ENCODE measurements around the gene MYMX.

Gene MYMX

DNA sequence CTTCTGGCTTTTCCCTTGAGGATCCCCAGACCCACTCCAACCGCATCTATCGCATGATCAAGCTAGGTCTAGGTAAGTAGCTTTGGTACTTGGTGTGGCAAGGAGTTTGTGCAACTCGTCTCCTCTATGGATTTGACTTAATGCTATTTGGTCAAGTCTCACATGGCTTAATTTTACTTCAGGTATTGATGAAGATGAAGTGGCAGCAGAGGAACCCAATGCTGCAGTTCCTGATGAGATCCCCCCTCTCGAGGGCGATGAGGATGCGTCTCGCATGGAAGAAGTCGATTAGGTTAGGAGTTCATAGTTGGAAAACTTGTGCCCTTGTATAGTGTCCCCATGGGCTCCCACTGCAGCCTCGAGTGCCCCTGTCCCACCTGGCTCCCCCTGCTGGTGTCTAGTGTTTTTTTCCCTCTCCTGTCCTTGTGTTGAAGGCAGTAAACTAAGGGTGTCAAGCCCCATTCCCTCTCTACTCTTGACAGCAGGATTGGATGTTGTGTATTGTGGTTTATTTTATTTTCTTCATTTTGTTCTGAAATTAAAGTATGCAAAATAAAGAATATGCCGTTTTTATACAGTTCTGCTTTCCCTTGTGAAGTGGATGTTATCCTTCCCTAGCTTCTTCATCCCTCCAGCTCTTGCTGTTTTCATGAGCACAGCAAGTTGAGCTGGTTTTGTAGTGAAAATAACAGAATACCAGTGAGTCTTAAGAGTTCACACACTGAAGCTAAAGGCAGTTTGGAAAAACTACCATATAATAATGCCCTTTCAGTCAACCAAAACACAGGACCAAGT lies 36.8 kb downstream of the MYMX start:
- DNase-seq = peak; percentile 76

DNA sequence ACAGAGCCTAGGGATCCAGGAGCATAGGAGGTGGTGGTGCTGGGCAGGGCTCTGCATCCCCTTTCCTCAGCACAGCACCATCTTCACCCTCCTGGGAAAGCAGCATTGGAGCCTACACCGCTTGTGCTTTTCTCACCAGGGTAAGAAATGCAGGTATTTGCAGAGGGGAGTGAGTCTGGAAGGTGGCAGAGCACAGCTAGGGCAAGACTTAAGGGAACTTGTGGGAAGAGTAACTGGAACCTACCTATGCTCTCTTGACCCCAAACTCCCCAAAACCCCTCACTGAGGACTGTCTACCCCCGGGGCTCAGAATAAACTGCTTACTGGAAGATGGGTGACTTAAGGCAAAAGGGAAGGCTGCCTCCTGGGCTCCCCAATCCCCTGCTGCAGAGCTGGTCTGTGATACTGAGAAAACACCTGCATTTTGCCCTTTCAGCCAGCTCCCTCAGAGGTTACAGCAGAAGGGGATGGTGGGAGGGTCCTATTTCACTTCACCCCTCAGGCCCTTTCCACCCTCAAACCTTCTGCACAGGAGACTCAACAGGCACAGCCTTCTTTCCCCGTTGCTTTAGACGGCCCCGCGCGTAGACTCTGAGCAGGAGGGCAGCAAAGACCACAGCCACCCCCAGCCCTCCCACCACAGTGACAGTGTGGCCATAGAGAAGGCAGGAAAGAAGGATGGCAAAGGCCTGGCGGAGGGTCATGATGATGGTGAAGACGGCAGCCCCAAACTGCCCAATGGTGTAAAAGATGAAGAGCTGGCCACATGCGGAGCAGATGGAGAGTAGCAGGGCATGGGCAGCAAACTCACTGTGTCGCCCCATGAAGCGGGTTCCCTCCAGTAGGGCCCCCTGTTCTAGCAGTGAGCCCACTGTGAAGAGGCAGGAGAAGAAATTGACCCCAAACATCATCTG lies 37.7 kb downstream of the MYMX start:
- DNase-seq = peak; percentile 47

DNA sequence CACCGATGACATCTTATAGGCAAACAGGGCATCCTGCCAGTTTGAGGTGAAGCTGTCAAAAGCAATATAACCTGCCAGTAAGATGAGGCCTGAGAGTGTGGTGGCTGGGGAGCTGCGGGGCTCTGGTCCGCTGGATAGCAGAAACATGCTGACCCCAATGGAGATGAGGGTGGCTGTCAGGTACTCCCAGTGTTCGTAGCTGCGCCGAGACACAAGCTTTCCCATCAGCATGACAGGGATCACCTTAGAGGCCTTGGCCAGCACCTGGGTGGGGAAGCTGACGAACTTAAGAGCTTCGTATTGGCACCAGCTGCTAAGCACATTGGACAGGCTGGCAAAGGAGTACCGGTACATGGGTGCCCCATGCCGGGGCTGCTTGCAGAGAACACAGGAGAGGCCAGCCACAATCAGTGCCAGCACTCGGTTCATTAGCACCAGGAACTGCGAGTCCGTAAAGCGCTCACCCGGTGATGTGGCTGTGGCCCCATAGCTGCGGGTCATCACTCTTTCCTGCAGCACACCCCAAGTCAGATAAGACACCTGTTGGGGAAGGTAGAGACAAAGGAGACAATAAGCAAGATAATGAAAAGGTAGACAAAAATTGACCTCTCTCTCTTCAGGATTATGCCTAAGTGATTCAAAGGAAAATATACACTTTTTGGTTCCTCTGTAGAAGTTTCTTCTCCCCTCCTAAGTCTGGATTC lies 38.5 kb downstream of the MYMX start:
- DNase-seq = no peak

DNA sequence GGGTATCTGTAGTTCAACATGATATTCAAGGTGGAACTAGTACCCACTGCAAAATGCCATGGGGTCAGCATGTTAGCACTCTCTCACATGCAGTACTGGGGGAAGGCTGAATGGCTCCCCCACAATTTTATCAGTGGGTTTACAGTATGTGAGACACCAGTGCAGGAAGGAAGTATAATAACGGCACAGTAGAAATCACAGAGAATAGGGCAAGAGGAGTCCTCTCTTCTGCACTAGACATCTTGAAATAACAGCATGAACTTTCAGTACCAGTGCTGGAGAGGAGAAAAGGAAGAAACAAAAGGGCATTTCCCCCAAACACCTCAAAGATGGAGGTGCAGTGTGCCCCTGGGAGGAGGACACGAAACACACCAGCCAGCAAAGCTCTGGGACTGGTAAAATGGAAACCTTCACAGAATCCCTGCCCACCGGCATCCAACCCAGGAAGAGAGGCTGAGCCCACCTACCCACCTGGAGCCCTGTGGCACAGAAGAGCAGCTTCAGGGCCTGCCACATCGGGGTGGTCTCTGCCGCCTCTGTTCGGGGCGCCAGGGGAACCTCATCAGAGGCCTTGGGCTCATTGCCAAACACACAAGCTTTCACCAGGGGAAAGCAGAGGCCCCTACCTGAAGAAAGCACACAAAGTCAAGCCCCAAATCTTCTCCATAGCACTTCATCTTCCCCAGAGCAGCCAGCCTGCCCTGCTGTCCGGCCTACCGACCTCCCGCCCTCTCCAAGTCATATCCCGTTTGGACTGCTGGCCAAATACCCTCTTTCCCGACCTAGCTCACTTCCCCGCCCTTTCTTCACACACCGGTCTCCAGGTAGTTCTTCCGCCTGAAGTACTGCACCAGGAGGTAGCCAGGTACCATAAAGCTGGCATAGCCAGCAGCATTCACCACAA lies 39.4 kb downstream of the MYMX start:
- peak; percentile 51 for DNase-seq

DNA sequence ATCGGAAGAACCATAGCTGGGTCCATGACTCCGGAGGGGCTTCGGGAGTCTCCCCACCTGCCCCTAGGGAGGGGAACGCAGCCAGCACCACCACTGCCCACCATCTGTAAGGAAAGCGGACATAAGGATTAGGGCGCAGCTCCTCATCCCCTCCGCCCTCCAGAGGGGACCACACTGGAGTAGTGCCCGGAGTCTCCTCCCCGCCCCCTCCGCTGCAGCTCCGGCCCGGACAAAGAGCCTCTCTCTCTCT lies 40.0 kb downstream of the MYMX start:
- DNase-seq = peak; percentile 44

DNA sequence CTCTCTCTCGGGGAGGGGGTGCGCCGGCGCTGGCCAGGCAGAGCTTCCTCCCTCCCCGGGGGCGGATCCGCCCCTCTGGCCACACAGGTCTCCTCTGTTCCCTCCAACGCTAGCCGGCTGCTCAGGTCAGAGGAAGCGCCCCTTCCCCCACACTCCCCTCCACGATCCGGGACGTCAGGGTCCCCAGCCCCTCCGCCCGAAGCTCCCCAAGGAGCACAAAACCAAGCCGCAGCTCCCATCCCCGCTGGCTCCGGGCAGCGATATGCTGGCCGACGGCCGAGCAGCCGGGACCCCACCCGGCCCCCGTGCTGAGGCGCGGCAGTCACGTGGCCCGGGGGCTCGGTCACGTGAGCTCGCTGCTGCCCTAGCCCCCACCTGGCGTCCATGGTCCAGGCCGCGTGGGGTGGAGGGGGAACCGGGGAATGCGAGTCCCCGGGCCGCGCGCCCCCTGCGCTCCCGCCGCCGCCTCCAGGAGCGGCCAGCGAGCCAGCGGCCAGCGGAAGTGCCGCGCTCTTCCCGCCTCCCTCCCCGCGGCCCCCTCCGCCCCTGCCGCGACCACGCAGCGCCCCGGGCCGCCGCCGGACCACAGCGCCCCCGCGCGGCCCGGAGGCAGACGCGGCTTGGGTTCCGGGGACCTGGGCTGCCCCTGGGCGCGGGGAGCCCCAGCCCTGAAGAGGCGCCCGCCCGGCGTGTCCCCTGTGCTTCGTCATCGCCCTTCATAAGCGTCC lies 40.5 kb downstream of the MYMX start, which contains the start of gene SLC35B2:
TSS of gene SLC35B2 (minus strand) at position 504 of the 728 bp plus-strand sequence. CDS start at position 386, 118 bp downstream.
- peak; percentile 79 for DNase-seq

DNA sequence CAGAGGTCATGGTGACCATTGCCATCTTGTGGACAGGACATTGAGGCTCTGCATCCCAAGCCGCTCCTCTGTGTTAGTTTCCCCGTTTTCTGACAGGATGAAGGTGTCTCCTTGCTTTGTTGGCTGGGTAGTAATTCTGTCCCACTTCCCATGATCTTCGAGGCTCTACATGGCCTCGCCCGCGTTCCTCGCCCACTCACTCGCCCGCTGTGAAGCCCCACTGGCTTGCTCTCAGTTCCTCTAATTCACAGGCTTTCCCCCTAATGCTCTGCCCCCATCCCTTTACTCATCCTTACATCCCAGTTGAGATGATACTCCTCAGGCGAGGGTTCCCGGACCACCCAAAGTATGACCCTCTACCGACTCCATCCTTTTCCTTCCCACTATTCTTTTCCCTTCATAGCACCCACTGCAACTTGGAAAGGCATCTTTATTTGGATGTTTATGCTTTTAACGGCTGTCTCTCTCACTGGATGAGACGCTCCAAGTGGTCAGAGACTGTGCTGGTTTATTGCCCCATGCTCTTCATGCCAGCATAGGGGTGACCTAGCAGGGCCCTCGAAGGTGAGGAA lies 41.1 kb downstream of the MYMX start:
- DNase-seq = no peak

DNA sequence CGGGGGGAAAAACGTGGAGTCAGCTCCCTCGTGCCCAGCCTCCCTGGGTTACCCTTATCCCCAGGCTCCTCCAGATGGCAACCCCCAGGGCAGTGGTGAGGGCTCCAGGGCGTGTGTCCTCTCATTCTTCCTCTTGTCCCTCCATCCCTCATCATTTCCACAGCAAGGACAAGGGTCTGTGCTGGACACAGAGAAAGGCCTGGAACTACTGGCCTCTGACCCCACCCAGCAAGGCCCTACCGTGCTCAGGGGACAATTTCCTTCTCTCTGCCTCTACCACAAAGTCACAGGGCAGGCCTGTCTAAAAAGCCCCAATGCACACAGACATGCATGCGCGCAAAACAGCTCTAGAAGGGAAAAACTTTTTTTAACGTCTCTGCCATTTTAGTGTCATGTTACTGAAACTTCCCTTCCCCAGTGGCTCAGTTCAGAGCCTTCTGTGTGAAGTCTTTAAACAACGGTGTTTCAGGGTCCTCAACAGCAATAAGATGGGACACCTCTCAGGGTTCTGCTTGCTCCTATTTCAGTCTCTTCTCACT lies 41.7 kb downstream of the MYMX start:
- DNase-seq = no peak

DNA sequence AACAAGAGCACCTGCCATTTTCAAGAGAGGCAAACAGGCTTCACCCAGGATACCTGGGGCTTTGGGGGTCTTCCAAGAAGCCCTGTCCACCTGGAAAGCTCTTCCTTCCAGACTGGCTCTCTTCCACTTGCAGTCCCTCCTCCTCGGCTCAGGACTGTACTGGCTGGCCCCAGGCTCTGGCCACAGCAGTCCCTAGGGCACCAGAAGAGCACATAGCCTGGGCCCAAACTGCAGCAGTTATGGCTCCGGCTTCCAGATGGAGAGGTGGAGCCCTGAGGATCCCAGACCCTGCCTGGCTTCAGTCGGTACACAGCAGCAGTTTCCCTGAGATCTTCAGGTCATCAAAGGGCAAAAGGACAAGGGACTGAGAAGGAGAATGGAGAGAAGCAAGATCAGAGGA lies 42.2 kb downstream of the MYMX start:
- DNase-seq = no peak

DNA sequence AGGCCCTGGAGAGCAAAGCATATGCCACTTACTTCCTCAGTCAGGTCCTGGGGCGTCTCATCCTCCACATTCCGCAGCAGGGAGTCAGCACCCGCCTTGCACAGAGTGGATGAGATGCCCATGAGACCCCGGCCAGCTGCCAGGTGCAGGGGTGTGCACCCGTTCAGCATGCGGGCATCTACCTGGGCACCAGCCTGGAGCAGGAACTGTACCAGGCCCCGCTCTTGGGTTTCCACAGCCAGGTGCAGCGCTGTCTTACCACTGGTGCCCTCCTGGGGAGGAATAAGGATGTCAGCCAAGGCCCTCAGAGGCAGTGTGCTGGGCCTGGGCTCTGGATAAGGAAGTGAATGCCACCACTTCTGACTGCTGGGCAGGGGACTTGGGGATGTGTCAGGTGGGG lies 43.3 kb downstream of the MYMX start:
- no peak for DNase-seq

DNA sequence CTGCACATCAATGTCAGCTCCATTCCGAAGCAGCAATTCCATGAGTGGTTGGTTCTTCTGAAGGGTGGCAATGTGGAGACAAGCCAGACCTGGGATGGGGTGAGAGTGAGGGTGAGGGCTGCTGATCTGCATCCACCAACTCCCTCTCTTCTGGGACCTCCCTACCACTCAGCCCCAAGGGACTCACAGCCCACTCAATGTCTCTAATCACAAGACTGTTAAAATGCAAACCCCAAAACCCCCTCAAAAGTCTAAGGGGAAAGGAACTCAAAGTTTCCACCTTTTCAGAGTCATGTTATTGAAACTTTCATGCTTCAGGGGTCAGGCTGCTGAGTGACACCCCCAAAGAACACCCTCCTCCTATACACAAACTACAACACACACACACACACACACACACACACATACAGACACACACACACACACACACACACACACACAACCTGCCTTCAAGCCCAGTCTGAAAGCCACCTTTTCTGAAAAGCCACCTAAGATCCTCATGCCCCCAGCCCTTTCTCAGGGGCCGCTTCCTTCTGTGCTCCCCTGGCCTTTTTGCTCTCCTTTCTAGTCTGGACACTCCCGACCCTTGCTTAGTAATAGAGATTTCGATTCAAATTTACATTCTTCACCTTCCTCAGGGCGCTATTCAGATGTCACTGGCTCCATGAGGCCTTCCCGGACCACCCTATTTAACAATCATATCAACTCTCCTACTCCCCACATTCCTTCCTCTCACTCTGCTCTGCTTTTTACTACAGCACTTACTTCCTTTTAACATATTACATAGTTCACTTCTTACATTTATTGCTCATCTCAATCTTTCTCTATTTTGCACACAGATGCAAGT lies 43.9 kb downstream of the MYMX start:
- DNase-seq = no peak

DNA sequence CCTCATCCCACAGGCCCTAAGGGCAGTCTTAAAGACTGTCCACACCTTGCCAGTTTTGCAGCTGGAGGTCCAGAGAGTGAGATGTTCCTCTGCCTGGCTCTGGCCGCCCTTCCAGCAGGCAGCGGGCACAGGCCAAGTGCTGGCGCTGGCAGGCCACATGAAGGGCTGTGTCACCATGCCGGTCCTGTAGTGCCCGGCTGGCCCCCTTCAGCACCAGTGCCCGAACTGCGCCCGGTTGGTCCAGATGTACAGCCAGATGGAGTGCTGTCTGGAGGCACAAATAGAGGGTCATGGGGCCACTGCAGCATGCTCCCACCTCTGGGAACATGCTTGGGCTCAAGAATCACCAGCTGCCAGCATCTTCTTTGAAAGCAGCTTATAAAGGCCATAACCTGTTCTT lies 44.9 kb downstream of the MYMX start:
- DNase-seq = no peak

DNA sequence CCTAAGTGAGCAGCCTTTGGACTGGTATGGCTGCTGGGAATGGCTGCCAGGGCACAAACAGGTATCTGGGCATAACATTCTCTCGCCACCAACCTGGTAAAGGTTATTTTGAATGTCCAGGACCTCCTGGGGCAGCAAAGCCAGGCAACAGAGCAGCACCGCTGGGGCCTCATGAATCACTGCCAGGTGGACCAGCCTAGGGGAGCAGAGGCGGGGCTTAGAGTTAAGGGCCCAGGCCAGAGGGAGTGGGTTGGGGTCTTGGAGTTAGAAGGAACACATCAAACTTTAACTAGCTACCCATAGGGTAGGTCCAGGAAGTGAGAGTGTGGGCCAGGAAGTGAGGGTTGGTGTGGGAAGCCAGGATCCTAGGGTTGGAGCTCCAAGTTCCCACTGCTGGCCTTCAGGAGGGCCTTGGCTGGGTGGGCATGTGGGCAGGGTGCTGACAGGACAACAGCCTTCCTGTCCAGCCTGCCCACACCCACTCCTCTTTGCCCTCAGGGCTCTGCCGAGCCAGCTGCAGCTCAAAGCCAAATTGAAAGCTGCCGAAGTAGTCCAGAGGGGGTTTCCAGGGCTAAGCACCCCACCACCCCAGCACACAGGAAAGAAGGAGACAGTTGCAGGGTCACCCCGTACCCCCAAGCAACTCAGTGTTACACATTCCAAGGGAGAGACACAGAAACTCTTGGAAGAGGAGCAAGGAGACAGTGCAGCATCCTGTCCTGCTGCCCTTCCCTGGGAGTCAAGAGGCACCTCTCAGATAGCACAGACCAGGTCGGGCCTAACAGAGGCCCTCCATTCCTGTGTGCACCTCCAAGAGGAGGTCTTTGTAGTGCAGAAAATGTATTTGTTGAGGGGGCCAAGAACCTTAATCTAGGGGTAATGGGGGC lies 46.0 kb downstream of the MYMX start:
- DNase-seq = no peak

DNA sequence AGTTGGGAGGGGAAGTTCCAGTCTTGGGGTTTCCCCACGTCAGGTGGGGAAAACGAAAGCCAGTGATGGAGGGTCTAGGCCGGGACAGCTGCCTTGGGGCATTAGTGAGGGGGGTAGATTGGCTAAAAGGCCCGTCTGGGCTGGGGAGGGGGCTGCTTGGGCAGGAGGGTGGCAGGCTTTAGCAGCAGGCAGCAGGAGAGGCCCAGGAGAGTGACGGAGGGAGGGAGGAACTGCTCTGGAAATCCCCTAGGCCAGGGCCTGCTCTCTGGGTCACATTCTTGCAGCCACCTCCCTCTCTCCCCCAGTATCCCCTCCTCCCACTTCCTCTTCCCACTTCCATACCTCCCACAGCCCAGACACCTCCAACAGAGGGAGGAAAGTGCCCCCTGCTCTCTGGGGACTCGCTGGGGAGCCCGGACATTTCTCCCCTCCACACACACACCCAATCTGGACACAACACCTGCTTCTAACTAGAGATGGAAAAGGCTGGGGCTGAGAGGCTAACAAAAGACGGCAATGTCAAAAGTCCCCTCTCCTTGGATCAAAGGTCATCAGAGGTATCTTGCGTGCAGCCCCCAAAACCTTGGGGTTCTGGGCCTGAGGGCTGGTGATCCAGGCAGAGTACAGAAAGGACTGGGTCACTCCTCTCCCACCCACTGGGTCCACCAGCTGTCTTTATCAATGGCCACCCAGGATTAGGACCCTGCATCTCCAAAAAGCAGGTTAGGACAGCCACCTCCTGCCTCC lies 46.8 kb downstream of the MYMX start:
- peak; percentile 63 for DNase-seq

DNA sequence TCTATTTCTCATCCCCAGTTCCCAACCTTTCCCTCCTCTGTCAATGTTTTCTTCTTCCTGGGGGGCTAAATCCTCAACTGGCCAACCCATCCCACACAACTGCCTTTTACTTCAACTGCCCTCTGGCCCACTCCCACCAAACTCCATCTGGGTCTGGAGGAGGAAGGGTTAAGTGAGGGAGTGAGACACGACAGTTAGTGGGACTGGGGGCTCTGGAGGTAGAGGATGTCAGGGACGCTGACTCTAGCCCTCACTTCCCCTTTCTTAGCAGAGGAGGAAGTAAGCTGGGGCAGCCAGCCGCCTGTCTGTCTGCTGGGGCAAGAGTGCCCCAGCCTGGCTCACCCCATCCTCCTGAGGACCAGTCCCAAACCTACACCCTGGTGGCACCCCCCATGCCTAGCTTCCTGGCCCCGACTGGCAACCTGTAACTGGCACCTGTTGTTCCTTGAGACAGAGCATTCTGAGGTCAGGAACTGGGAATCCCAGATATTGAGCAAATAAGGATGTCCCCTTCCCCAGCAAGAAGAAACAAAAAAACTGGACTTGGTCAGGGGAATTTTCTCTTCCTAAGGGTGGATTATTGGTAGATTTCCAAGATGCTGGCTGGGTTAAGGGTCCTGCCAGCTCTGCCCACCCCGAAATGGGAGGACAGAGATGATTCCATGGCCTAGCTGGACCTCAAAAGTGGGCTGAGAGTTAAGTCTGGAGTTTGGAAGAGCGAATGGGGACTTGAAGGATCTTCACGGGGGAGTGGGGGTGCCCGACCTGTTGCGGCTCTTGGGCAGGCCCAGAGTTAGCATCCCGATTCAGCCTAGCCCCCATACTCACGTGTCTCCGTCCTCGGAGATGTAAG lies 47.7 kb downstream of the MYMX start:
- DNase-seq = peak; percentile 69

DNA sequence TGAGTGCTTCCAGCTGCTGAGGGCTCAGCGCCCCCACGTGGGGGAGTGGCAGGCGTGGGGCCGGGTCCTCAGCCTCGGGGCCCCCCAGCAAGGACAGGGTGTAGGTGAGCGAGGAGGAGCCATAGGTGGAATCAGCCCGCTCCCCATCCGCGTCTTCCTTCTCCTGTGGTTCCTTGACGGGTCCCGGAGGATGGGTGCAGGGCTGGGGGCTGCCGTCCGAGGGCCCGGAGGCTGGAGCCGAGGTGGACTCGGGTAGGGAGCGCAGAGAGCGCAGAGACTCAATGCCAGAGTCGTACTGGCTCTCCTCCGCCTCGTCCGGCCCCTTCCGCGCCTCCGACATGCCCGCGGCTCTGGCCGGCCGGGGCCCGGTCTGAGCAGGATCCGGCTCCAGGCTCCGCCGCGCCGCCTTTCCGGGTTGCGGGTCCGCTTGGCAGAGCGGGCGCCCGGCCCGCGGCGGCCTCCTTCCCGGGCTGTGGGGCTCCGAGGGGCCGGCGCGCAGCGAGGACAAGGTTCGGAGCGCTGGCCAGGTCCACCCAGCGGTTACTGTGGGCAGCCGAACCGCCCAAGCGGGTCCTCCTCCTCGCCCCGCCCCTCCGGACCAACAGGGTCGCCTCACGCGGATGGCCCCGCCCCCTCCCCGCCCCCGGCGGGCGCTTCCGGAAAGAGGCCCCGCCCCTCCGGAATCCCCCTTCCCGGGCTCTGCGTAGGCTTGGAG lies 48.4 kb downstream of the MYMX start, which contains the start of gene NFKBIE:
TSS of gene NFKBIE (minus strand) at position 545 of the 715 bp plus-strand sequence. CDS start at position 340, 205 bp downstream.
- peak; percentile 96 for DNase-seq

Measured in activated CD4-positive, alpha-beta T cell treated with anti-CD3 and anti-CD28 coated beads, Interleukin-10, Interleukin-2, amounts not matched to agents 100 ng/mL and 50 ng/mL, durations not matched to agents 16 hours and 8 hours (primary cell).